HG02759 (cell line): Measurements from ENCODE around the gene MCC.

ENCODE experiments used
- ATAC-seq: cut with Tn5 transposase; IDR thresholded peaks from one replicate; pipeline ENCODE4 v1.9.1; 2021; ENCODE audit warnings: mild to moderate bottlenecking, moderate library complexity; ENCODE audit not compliant: unreplicated experiment

MCC gene

DNA sequence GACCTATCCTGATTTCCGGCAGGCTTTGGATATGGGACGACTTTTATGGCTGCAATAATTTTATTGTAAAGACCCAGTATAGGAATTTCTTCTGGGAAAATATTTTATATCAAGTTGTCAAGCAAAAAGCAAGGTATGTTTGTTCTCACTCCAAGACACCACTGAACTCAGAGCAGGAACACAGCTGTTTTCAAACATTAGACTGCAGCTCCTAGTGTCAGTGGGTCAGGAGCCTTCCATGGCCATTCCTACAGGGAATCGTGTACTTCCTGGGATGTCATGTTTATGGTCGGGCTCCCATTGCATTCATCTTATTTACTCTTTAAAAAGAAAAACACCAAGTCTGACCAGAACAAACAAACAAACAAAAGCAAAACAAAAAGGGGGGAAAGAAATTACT lies 278.8 kb downstream of the MCC start:
- ATAC-seq = no peak

DNA sequence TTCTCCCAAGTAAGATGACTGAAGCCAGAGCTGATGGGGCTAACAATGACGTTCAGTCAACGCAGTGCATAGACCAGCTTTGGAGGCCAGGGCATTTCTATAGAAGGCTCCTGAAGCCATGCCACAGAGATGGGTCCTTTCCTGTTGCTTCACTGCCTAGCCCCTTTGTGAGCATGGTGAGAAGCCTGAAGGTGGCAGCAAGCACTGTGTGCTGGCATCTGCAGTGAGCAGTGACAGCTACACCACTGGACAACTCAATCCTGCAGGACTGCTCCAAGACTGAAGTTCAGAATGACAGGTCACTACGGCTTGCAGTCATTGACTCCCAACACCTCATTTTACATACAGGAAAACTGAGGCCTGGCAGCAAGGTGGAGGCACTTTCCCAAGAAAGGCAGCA lies 282.4 kb downstream of the MCC start:
- no peak for ATAC-seq

DNA sequence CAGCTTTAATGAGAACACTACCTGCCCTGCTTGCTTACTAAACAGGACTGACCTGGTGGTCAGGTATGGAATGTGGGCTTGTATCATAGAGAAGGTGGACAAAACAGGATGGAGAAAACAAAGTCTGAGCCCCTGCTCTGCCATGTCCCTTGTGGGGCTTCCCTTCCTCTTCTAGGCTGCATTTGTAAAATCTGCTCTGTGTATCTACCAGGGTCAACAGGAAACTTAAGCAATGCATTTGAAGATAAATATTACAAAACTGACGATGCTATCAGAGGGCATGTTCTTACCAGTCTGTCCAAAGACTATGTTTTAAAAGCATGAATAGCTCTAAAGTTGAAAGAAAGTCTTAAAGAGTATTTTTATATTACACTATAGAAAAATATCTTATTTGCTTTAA lies 282.9 kb downstream of the MCC start:
- ATAC-seq = no peak

DNA sequence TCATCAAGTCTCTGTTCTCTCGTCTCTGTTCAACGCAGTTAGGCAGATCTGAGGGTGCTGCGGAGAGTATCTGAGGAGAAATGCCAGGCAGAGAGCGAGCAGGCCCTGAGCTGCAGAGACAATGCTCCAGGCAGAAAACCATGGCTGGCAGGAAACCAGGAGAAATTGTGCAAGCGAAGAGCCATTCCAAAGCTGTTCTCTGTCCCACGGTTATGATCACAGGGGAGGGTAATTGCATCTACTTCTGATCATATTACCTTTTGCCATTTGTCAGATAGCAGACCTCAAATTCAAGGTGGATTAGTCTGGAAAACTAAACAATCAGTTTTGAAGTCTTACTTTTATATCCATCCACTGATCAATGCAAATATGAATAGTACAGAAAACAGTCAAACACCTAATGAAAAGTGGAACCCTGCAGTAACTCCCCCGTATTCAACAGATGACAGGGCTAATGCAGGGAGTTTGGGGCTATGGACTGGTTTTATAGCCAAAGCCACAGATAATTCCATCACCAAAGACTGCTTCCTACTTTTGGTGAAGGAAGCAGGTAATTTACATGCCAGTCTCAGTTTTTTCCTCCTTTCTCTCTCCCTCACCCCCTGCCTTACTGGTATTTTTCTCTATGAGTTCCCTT lies 283.6 kb downstream of the MCC start:
- no peak for ATAC-seq

DNA sequence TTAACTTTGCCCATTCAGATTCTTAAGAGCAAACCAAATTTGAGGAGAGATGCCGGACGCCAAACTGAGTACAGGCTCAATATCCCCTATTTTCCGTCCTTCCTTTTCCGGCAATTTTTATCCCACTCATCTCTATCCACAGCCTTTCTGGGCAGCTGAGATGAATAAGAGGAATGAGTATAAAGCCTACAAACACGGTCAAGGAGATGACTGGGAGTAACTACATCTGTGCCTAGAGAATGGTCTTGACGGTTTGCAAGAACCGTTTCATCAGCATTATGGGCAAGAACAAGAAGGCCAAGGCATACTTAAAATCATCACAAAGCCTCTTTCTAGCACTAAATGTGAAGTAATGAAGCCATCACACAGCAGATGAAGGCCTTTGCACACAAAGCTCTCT lies 284.3 kb downstream of the MCC start:
- no peak for ATAC-seq

DNA sequence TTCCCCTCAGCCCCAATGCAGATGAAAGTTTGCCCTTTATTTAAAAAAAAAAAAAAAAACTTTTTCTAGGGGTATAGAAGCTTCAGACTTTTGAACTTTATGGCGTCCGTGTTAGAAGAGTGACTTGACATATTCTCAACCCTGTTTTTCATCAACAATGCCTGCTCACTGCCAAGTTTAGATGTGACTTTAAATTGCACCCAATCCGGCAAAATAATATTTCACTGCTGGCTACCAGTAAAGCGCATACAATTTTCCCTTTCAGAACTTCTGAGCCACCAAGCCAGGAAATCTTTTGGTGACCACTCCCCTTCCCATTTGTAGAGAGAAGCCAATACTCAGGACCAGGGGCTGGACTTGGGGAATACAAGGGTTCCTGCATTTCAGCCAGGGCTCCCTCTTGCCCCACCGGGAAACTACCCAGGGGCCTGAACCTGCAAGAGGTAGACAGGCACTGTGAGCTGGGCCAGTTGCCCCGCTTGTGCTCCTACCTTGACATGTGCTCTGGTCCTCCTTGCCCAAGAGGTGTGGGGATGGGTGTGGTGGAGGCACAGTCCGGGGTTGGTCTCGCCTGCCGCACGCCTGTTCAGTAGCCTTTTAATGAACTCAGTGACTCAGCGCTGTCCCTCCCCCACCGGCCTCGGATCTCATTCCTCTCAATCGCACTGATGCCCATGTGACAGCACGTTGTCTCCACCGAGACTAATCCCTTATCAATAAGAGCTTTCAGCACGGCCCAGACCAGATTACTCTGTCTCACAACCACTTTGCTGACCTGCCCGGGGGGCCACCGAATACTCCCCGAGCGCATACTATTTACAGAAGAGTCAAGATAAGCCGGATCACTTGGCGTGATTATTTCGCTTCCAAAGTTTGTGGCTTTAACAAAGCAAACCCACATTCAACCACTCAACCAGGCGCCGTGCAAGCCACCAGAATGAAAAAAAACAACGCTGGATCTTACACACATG lies 285.2 kb downstream of the MCC start:
- ATAC-seq = no peak

DNA sequence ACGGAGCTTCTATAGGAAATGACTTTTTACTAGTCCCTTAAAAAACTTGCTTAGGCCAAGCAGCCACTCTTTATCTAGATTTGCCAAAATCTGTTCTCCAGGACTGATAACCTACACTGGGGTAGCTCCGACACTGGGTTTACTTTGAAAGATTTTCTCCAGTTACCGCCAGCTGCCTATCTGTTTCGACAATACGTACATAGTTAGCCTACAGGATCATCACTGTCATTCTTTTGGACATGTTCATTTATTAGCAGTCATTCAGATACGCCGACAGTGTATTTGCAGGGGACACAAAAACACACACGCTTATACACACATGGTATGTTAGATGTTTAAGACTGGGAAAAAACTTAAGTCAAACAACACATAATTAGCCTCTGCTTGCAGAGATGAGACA lies 286.0 kb downstream of the MCC start:
- no peak for ATAC-seq

DNA sequence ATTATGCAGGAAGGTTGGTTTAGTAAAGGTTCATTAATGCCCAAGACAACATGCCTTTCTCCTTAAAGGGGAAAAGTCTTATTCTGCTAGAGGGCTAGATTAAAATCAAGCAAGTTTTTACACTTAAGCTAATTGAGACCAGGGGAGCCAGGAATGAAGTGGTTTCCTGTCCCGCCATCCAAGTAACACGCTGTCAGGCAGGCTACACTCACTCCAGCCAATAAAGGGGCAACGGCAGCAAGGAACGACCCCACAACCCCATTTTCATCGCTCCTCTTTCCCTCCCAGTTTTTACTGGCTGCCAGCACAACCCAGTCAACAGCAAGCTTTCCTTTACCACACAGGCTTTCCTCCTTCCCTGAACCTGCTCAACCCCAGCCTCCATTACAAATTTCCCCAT lies 286.5 kb downstream of the MCC start:
- ATAC-seq = no peak

DNA sequence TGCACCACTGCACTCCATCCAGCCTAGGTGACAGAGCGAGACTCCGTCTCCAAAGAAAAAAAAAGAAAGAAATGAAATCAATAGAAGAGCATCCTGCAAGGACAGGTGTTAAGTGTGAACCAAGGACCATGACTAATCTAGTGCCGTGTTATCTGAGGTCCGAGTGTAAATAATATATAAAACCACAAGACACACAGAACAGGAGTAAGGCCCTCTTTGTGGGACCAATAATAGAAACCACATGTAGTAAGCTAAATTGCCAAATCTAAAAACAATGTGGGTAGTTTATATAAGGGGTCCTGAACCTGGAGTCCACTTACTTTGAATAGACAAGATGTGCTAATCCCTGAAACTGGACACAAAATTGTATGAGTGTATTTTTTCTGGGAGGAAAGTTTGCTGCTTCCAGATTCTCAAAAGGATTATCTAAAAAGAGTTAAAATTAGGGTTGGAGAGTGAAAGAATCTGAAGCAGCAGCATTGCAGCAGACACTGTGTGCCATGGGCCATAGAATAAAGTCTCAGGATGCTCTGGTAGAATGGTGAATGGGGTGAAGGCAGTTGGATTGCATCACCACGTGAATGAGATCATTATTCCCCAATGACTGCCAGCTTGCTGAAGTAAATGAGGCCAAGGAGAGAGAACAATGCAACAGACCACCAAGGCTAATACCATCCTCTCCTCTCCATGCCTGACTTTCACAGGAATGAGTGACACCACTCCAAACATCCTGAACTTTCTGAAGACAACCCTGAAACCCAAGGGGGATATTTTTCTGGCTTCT lies 288.9 kb downstream of the MCC start:
- no peak for ATAC-seq

DNA sequence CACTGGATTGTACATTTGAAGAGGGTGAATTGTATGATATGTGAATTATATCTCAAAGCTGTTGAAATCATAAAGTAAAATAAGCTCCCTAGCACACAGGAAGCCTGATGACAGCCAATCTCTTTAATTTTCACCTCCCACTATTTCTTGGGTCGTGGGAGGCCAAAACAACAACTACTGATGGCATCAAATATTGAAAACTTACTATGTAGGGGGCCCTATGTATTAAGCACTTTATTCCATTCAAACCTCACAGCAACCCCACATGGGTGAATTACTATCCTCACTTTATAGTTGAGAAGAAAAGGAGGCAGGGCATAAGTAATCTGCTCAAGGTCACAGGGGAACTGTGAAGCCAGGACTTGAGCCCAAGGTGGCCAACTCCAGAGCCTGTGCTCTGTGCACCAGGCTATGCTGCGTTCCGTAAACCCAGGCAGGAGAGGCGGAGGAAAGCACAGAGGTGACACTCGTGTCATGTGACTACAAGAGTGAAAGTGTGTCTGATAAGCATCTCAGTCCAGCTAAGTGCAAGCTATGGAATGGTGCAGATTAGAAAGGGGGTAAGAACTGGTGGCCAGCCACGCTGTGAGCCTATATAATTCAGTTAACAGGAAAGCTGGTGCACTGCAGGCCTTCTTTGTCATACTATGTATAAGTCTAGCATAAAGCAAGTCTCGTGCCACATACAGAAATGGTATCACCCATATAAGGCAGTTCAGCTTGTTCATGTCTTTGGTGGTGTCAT lies 290.6 kb downstream of the MCC start:
- ATAC-seq = no peak

DNA sequence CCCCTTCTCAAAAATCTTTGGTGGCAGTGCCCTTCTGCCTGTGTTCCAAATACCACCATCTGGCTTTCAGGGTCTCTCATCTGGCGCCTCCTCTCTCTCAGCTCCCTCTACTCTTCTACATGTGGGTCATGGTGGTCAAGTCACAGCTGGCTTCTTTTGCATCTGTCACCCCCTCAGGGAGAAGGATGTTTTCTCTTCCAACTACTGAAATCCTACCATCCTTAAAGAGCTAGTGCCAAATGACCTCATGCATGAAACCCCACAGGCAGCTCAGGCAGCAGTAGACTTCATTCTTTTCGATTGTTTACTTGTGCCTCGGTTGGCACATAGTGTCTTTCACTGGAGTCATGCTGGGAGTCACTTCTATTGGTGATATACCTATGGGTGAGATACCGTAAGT lies 292.5 kb downstream of the MCC start:
- ATAC-seq = no peak

DNA sequence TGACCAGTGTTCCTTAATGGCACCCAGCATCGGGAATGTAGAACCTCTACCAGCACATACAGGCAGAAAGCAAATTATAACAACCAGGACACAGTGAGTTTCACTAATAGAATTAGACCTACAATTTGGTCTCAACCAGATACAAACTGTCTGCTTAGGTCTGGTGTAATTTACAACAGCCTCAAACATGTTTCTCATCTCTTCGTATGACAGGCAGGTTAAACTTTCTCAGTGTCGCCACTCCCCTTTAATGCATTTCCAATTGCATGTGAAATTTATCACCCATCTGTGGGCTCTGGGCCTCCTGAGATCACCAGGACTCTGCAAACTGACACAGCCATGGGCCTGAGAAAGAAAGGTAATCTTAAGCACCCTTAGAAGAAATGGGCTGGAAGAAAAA lies 293.0 kb downstream of the MCC start:
- no peak for ATAC-seq

DNA sequence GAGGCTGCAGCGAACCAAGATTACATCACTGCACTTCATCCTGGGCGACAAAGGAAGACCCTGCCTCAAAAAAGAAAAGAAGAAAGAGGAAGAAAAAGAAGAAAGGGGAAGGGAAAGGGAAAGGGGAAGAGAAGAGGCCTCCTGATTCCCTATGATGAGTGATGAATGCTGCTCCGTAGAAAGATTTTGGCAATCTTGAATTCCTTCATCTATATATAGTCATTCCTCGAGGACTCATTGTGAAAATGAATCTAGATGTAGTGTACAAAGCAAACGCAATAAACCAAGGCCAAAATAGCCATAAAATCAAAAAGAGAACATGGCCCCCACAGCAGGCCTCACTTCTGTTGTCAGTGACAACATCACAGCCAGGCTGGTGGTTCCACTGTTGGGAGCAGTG lies 293.7 kb downstream of the MCC start:
- no peak for ATAC-seq

DNA sequence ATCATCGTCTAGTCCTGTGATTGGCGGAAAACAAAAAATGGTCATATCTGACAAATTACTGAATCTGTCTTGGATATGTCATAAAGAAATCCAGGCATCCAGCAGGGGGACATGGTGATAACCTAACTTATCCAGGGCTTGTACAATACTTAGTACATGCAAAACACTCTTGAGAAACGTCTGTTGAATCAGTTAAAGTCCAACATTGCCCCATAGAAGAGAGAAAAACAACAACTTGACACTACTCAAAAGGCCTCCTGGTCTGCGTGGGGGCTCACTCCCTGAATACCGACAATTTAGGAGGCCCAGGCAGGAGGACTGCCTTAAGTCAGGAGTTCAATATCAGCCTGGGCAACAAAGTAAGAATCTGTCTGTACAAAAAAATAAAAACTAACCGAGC lies 294.1 kb downstream of the MCC start:
- ATAC-seq = no peak

DNA sequence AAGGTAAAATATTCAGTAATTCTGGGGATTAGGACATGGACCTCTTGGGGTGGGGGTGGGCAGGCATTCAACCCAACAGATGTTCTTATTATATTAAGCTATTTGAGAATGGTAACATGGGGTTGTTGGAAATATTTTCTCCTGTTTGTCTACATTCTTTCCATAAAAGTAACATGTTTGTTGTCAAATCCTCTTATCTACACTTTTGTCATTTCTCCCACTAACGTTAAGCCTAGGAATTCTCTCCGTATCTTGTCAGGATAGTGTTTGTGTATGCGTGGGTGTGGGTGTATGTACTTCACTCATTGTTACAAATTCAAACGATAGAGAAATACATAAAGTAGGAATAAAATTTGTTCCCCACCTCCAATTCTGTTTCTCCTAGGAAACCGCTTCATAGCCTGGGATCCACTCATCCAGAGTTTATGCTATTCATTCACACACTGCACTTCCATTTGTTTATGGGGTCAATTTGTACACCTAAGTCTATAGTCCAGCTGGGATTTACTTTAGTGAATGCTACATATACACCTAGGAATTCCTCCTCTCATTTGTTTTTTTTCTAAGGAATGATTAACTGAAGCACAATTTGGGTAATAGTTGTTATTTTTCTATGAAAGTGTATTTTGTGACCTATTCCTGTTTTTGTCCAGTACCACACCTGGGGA lies 294.8 kb downstream of the MCC start:
- no peak for ATAC-seq

DNA sequence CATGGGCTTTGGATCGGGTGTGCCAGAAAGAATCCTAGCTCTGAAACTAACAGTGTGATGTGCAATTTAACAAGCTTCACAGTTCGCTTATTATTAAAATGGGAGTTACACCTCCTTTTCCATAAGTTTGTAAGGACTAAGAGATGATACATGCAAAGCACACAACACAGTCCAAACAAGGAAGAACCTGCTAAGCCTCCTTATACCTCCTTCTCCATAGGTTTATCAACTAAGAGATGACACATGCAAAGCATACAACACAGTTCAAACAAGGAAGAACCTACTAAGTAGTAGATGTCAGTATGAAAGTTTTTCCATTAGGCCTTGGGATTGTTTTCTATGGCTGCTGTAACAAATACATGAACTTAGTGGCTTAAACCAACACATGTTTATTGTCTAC lies 295.7 kb downstream of the MCC start:
- no peak for ATAC-seq

DNA sequence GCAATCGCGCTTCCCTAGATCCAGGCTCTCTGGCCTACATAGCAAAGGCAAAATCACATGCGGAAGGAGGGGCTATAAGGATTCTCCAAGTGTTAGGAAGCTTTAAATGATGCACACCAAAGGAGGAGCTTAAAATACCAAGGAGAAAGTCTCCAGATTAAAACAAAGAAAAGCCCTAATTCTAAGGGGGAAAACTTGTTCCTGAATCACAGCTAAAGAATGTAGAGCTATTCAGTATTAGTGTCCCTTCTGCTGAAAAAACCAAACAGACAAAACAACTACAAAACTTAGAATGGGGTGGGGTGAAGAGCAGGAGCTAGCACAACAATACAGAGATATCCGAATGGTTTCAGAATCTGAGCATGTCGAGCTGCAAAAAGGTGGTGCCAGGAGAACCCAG lies 297.9 kb downstream of the MCC start:
- no peak for ATAC-seq

DNA sequence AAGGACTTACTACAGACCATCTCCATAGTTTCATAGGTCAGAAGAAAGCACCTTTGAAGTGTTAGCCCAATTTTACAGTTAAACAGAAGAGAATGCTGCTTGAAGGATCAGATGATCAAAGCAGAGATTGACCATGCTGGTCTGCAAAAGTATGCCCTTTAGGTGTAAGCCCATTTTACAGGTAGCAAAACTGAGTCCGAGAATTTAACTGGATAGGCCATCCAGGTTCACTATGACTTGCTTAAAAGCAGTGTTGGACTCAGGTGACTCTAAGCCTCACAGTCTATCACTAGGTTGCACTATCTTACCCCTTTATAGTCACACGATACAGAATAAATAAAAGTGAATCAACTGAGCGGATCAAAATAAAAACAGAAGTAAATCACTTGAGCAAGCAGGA lies 299.0 kb downstream of the MCC start:
- no peak for ATAC-seq

DNA sequence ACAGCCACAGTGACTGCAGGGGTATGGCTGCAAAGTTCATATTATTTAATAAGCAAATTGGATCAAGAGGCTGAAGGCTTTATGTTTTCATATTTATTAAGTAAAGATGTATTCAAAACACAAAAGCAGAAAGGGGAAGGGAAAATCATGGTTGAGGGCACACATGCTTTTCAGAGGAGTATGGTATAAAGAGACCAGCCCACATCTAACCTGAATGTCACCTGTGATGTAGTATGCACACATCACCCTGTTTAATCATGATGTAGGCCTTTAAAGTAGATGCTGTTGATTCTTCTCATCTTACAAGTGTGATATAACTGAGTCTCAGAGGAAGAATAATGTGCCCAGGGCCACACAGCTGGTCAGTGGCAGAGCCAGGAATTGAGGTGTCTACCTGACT lies 299.8 kb downstream of the MCC start:
- no peak for ATAC-seq

DNA sequence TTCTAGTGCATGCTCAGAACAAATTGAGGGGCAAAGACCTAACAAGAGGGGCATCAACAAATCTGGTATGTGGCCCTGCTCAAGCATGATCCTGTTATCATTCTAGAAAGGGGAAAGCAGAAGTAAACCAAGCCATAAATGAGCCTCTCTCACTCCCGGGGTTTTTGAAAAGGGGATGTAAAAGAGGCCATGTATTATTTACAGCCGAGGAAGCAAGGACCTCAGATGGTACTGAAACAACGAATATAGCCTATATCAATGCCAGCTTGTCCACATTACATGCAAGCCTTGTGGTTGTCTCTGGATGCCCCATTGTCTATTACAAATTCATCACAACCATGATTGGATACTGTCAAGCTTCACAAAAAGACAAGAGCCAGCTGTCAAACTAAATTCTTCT lies 300.3 kb downstream of the MCC start:
- no peak for ATAC-seq
